ENCODE measurements around the gene SPRR2F.

DNA sequence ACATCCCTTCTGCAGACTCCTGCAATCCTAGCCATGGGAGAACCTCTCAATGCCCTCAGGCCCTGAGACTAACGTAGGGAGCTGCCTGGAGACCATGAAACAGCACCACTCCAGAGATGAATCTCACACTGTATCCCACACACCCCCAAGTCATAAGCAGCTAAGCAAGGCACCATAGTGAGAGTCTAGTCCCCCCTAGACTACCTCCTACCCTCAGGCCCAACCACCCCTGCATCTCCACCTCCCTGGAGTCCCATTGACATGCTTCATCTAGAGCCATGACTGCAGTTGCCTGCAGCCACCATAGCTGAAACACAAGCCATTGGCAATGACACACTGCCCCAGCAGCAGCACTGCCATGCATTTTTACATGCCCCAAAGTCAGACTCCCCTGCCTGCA, 20.0 kb upstream of the SPRR2F start:
- TF ChIP-seq, protein P1, sequence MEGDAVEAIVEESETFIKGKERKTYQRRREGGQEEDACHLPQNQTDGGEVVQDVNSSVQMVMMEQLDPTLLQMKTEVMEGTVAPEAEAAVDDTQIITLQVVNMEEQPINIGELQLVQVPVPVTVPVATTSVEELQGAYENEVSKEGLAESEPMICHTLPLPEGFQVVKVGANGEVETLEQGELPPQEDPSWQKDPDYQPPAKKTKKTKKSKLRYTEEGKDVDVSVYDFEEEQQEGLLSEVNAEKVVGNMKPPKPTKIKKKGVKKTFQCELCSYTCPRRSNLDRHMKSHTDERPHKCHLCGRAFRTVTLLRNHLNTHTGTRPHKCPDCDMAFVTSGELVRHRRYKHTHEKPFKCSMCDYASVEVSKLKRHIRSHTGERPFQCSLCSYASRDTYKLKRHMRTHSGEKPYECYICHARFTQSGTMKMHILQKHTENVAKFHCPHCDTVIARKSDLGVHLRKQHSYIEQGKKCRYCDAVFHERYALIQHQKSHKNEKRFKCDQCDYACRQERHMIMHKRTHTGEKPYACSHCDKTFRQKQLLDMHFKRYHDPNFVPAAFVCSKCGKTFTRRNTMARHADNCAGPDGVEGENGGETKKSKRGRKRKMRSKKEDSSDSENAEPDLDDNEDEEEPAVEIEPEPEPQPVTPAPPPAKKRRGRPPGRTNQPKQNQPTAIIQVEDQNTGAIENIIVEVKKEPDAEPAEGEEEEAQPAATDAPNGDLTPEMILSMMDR (IDR thresholded peaks at IDR 0.05; ENCODE audit: insufficient read depth, low read length, poor library complexity, severe bottlenecking), result no peak
- TF ChIP-seq EZH2phosphoT487 (conservative IDR thresholded peaks at IDR 0.05; ENCODE audit: low read length), result no peak
